ENCODE measurements around the gene SLC25A3.

DNA sequence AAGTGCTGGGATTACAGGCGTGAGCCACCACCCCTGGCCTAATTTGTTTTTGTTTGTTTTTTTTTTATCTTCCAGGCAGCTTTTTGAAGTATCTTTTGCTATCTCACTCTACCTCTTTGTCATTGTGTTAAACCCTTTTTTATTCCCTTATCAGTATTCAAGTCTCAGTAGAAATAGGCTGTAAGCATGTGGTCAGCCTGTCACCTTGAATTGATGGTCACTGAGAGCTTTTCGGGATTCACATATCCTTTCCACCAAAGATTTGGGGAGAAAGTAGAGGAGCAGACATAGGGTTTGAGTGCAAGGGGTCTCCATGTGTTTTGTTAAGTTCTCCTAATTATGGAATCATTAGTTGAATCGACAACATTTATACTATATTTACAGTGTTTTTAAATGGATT is 41.7 kb upstream of the SLC25A3 start:
- TF ChIP-seq, protein P1, sequence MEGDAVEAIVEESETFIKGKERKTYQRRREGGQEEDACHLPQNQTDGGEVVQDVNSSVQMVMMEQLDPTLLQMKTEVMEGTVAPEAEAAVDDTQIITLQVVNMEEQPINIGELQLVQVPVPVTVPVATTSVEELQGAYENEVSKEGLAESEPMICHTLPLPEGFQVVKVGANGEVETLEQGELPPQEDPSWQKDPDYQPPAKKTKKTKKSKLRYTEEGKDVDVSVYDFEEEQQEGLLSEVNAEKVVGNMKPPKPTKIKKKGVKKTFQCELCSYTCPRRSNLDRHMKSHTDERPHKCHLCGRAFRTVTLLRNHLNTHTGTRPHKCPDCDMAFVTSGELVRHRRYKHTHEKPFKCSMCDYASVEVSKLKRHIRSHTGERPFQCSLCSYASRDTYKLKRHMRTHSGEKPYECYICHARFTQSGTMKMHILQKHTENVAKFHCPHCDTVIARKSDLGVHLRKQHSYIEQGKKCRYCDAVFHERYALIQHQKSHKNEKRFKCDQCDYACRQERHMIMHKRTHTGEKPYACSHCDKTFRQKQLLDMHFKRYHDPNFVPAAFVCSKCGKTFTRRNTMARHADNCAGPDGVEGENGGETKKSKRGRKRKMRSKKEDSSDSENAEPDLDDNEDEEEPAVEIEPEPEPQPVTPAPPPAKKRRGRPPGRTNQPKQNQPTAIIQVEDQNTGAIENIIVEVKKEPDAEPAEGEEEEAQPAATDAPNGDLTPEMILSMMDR (CRISPR knock-in tag; IDR thresholded peaks at IDR 0.05): no peak
- TF ChIP-seq BHLHE40 (IDR thresholded peaks at IDR 0.05; ENCODE audit: low read length): no peak
- no peak for TF ChIP-seq NR3C1 (CRISPR knock-in tag; IDR thresholded peaks at IDR 0.05)
- TF ChIP-seq HNRNPH1 (optimal IDR thresholded peaks at IDR 0.05; ENCODE audit: low read depth, low read length): no peak
- TF ChIP-seq CHD2 (IDR thresholded peaks at IDR 0.05; ENCODE audit: low read depth, low read length): no peak
- no peak for TF ChIP-seq TP53 (CRISPR knock-in tag; conservative IDR thresholded peaks at IDR 0.05)
- TF ChIP-seq POLR2AphosphoS5 (IDR thresholded peaks at IDR 0.05; ENCODE audit: low read depth, low read length): no peak
- no peak for TF ChIP-seq ZNF768 (CRISPR knock-in tag; IDR thresholded peaks at IDR 0.05)
- TF ChIP-seq MTA3 (CRISPR knock-in tag; IDR thresholded peaks at IDR 0.05): no peak
- TF ChIP-seq MAZ (IDR thresholded peaks at IDR 0.05; ENCODE audit: borderline replicate concordance, low read depth, low read length): no peak
- TF ChIP-seq MAZ (CRISPR knock-in tag; IDR thresholded peaks at IDR 0.05; ENCODE audit: low read depth): no peak
- no peak for TF ChIP-seq CEBPG (CRISPR knock-in tag; IDR thresholded peaks at IDR 0.05)
- TF ChIP-seq, protein P2, sequence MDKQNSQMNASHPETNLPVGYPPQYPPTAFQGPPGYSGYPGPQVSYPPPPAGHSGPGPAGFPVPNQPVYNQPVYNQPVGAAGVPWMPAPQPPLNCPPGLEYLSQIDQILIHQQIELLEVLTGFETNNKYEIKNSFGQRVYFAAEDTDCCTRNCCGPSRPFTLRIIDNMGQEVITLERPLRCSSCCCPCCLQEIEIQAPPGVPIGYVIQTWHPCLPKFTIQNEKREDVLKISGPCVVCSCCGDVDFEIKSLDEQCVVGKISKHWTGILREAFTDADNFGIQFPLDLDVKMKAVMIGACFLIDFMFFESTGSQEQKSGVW (CRISPR knock-in tag; IDR thresholded peaks at IDR 0.05; ENCODE audit: borderline replicate concordance): no peak
- no peak for TF ChIP-seq U2AF2 (IDR thresholded peaks at IDR 0.05; ENCODE audit: low read depth, low read length)

Data from HepG2 (cell line).